SK-N-SH (cell line): ENCODE data around the gene NDOR1. TPM values are rescaled to one million over a fixed set of nuclear protein-coding genes. Genes with fewer than 3 reads are reported as not detected.

Source experiments
- CTCF ChIA-PET: fragments of 300-600, 350-600 bp; formaldehyde crosslinking; extraction: SDS; loops from one replicate; lab custom pipeline; 2021; lab: Yijun Ruan, JAX
- POLR2A ChIA-PET: fragments of 350-600 bp; sonication (Branson Sonifier 250); formaldehyde crosslinking; extraction: SDS; loops from one replicate; lab custom pipeline; 2020; ENCODE audit warnings: antibody characterized with exemption, inconsistent platforms; lab: Yijun Ruan, JAX
- DNase-seq: peaks from one replicate; pipeline ENCODE4 v3.0.0; 2012
- H2AFZ ChIP-seq: fragments of 200-600 bp; sonication (generic); 2 replicates; pipeline ENCODE4 v1.8.1; 2016; ENCODE audit warnings: antibody characterized with exemption, mild to moderate bottlenecking, low read depth
- H3F3A ChIP-seq: fragments of 200-600 bp; sonication (generic); replicated peaks from 2 replicates; pipeline ENCODE3; 2016; ENCODE audit warnings: antibody characterized with exemption, mild to moderate bottlenecking; ENCODE audit not compliant: insufficient read depth
- H3K27ac ChIP-seq, 2 experiments: fragments of 200-500 bp in 1 of 2; fragments of 200-600 bp in 1 of 2; sonication (Bioruptor generic) in 1 of 2; sonication (generic), shearing (Covaris generic) in 1 of 2; 2 replicates each; pipeline versions ENCODE4 v1.5.1 to v1.6.1; 2014 to 2016; ENCODE audit warnings: low read depth in 2 of 2, inconsistent platforms in 1 of 2, low read length in 1 of 2, mild to moderate bottlenecking in 1 of 2, mixed read lengths in 1 of 2
- H3K27me3 ChIP-seq: fragments of 200-600 bp; sonication (generic), shearing (Covaris generic); 2 replicates; pipeline ENCODE4 v1.6.1; 2016; ENCODE audit warnings: mixed run types; ENCODE audit not compliant: insufficient read depth
- H3K36me3 ChIP-seq, 2 experiments: fragments of 200-500 bp in 1 of 2; fragments of 200-600 bp in 1 of 2; sonication (Bioruptor generic) in 1 of 2; sonication (generic) in 1 of 2; replicated peaks in 1 of 2; 2 replicates each; pipeline versions ENCODE3 to v1.5.1; 2014 to 2016; ENCODE audit warnings: low read length in 1 of 2, mild to moderate bottlenecking in 1 of 2; ENCODE audit not compliant: insufficient read depth in 2 of 2, control insufficient read depth in 1 of 2
- H3K4me1 ChIP-seq, 2 experiments: fragments of 200-500 bp in 1 of 2; fragments of 200-600 bp in 1 of 2; sonication (Bioruptor generic) in 1 of 2; sonication (generic), shearing (Covaris generic) in 1 of 2; 2 replicates each; pipeline versions ENCODE4 v1.5.1 to v1.6.1; 2014 to 2016; ENCODE audit warnings: low read depth in 1 of 2, low read length in 1 of 2, mixed run types in 1 of 2; ENCODE audit not compliant: insufficient read depth in 2 of 2, control insufficient read depth in 1 of 2
- H3K4me2 ChIP-seq: fragments of 200-600 bp; sonication (generic), shearing (Covaris generic); 2 replicates; pipeline ENCODE4 v1.6.1; 2017; ENCODE audit warnings: mixed run types
- H3K4me3 ChIP-seq, 2 experiments: fragments of 200-500 bp in 1 of 2; fragments of 200-600 bp in 1 of 2; sonication (Bioruptor generic) in 1 of 2; sonication (generic), shearing (Covaris generic) in 1 of 2; 2 replicates each; pipeline versions ENCODE4 v1.5.1 to v1.8.1; 2014 to 2016; ENCODE audit warnings: low read depth in 2 of 2, inconsistent platforms in 1 of 2, low read length in 1 of 2, mild to moderate bottlenecking in 1 of 2, mixed read lengths in 1 of 2, moderate library complexity in 1 of 2
- H3K79me2 ChIP-seq: fragments of 200-600 bp; sonication (generic); 2 replicates; pipeline ENCODE4 v1.8.1; 2017; ENCODE audit warnings: mild to moderate bottlenecking; ENCODE audit not compliant: insufficient read depth
- H3K9ac ChIP-seq: fragments of 200-600 bp; sonication (generic); 2 replicates; pipeline ENCODE4 v1.6.1; 2017; ENCODE audit warnings: mixed run types
- H3K9me2 ChIP-seq: fragments of 200-600 bp; sonication (generic); 2 replicates; pipeline ENCODE4 v1.6.1; 2017; ENCODE audit warnings: mixed run types
- H3K9me3 ChIP-seq: fragments of 200-600 bp; sonication (generic); 2 replicates; pipeline ENCODE4 v1.6.1; 2017; ENCODE audit warnings: mixed run types, mild to moderate bottlenecking, moderate library complexity
- H4K20me1 ChIP-seq: fragments of 200-600 bp; sonication (generic); 2 replicates; pipeline ENCODE4 v1.6.1; 2017; ENCODE audit warnings: mild to moderate bottlenecking, mixed run types; ENCODE audit not compliant: insufficient read depth
- CTCF ChIP-seq: fragments of 200-600 bp; sonication (generic); IDR thresholded peaks from 2 replicates; pipeline ENCODE4 v1.6.1; 2017; ENCODE audit warnings: antibody characterized with exemption, mild to moderate bottlenecking, moderate library complexity
- EP300 ChIP-seq, 2 experiments: IDR thresholded peaks; 2 replicates each; pipeline versions ENCODE4 v1.4.0 to v1.6.1; 2012; ENCODE audit warnings: borderline replicate concordance in 1 of 2, low read depth in 1 of 2, low read length in 1 of 2
- FOSL2 ChIP-seq: IDR thresholded peaks from 2 replicates; pipeline ENCODE4 v1.4.0; 2012; ENCODE audit warnings: low read depth, mild to moderate bottlenecking, moderate library complexity, borderline replicate concordance
- FOXJ3 ChIP-seq: sonication (generic); formaldehyde crosslinking; IDR thresholded peaks from 2 replicates; pipeline ENCODE4 v1.5.1; 2020; ENCODE audit warnings: mild to moderate bottlenecking, missing genetic modification reagents
- GATA2 ChIP-seq: sonication (generic); formaldehyde crosslinking; IDR thresholded peaks from 2 replicates; pipeline ENCODE4 v1.5.0; 2020; ENCODE audit warnings: mild to moderate bottlenecking, missing genetic modification reagents
- IRF3 ChIP-seq: fragments of 150-350 bp; IDR thresholded peaks from 2 replicates; pipeline ENCODE4 v1.6.1; 2016; ENCODE audit warnings: mild to moderate bottlenecking, low read depth, low read length
- MEF2A ChIP-seq: IDR thresholded peaks from 2 replicates; pipeline ENCODE4 v1.4.0; 2012; ENCODE audit warnings: low read depth, borderline replicate concordance
- MXI1 ChIP-seq: IDR thresholded peaks from 2 replicates; pipeline ENCODE4 v1.6.1; 2012; ENCODE audit warnings: mild to moderate bottlenecking, low read depth, low read length, improper control_type of control experiment
- NFIC ChIP-seq: IDR thresholded peaks from 2 replicates; pipeline ENCODE4 v1.4.0; 2012; ENCODE audit warnings: borderline replicate concordance
- RCOR1 ChIP-seq: fragments of 150-350 bp; IDR thresholded peaks from 2 replicates; pipeline ENCODE4 v1.6.1; 2017; ENCODE audit warnings: antibody characterized with exemption, low read length
- RXRA ChIP-seq: IDR thresholded peaks from 2 replicates; pipeline ENCODE4 v1.4.0; 2012; ENCODE audit warnings: low read depth, mild to moderate bottlenecking, borderline replicate concordance
- SIN3A ChIP-seq: IDR thresholded peaks from 2 replicates; pipeline ENCODE4 v1.6.1; 2012; ENCODE audit warnings: low read depth, mild to moderate bottlenecking, low read length, moderate library complexity, borderline replicate concordance
- SMC3 ChIP-seq: IDR thresholded peaks from 2 replicates; pipeline ENCODE4 v1.6.1; 2012; ENCODE audit warnings: low read depth, low read length, improper control_type of control experiment
- TCF12 ChIP-seq: IDR thresholded peaks from 2 replicates; pipeline ENCODE4 v1.4.0; 2012
- TEAD4 ChIP-seq: IDR thresholded peaks from 2 replicates; pipeline ENCODE4 v1.4.0; 2012; ENCODE audit warnings: mild to moderate bottlenecking, borderline replicate concordance; ENCODE audit not compliant: insufficient read depth
- USF2 ChIP-seq: fragments of 150-350 bp; IDR thresholded peaks from 2 replicates; pipeline ENCODE4 v1.6.1; 2017; ENCODE audit warnings: antibody characterized with exemption, low read length, low read depth, borderline replicate concordance
- YY1 ChIP-seq: IDR thresholded peaks from 2 replicates; pipeline ENCODE4 v1.4.0; 2012; ENCODE audit warnings: low read depth, mild to moderate bottlenecking
- WGBS: methylation state at CpG from one replicate; pipeline ENCODE4 v1.1.6; 2017; ENCODE audit warnings: low lambda C conversion rate; 5-methylcytosine and 5-hydroxymethylcytosine counted together
- polyA plus RNA-seq, 3 experiments: library from polyadenylated mRNA; depleted of rRNA; stranded (reverse); fragments of >200 nt; gene quantifications; 2 replicates each; pipeline ENCODE4 v1.2.3, GENCODE V29; 2012

Gene NDOR1
- polyA plus RNA-seq, 1 of the 3 experiments (the other 2 are of a cell fraction), result 8.6 TPM

- POLR2A ChIA-PET, result interaction anchor here (1.2 kb wide), 1 partner anchor 115 kb away, joined by 3 read pairs; no protein-coding TSS in a partner anchor
- no peaks in the 10 kb centered on the region for H3K9me3 ChIP-seq
- peaks cover 16% of the 10 kb centered on the region for H3F3A ChIP-seq
- H2AFZ ChIP-seq, result no peak overlapping the region
- no peak overlapping the region for H3K9ac ChIP-seq
- H3K79me2 ChIP-seq, result no peaks in the 10 kb centered on the region
- WGBS, result 58% methylated on average over 8 of the region's 31 CpGs
- CTCF ChIA-PET, result interaction anchor here (0.9 to 1.5 kb wide), 3 partner anchors 163 to 195 kb away, joined by 3 to 5 read pairs (median 3); no protein-coding TSS in a partner anchor
- no peaks in the 10 kb centered on the region for H3K27me3 ChIP-seq
- no peaks in the 10 kb centered on the region for H3K36me3 ChIP-seq
- no peaks in the 10 kb centered on the region for H4K20me1 ChIP-seq
- no peaks in the 10 kb centered on the region for H3K9me2 ChIP-seq
- H3K4me3 ChIP-seq, result no peak overlapping the region
- H3K4me2 ChIP-seq, result no peak overlapping the region
- TF ChIP-seq FOSL2 (no peak), MEF2A (no peak), IRF3 (no peak), YY1 (no peak), SMC3 (no peak), FOXJ3 (CRISPR knock-in tag) (no peak), MXI1 (no peak), NFIC (no peak), USF2 (no peak)
- H3K27ac ChIP-seq, result no peak overlapping the region; a peak in 1 of 4 replicates
- H3K4me1 ChIP-seq, result peaks cover 0 to 41% of the 10 kb centered on the region in 2 experiments; a peak in 1 of 4 replicates
- DNase-seq, result no peak
Measured at GRCh38 chr9:137229903-137230704, 24.6 kb downstream of the NDOR1 start.

- 67% methylated on average over 1 of the region's 14 CpGs for WGBS
- no peak within 1 kb of the TSS for H3K9ac ChIP-seq
- TF ChIP-seq RCOR1 (no peak), GATA2 (CRISPR knock-in tag) (no peak), CTCF (no peak), SIN3A (no peak), RXRA (no peak), TCF12 (no peak), FOSL2 (no peak), SMC3 (no peak), EP300 (IDR thresholded peaks at IDR 0.05; ENCODE audit: borderline replicate concordance in 1 of 2, low read depth in 1 of 2, low read length in 1 of 2) (no peak), TEAD4 (no peak)
- peaks cover 0 to 35% of the 10 kb centered on the region in 2 experiments; a peak in 1 of 4 replicates for H3K4me1 ChIP-seq
- DNase-seq, result no peak
- H3F3A ChIP-seq, result peaks cover 15% of the 10 kb centered on the region
- no peaks in the 10 kb centered on the region for H3K27me3 ChIP-seq
- no peaks in the 10 kb centered on the region for H3K79me2 ChIP-seq
- no peak within 1 kb of the TSS for H2AFZ ChIP-seq
- no peak within 1 kb of the TSS for H3K4me3 ChIP-seq
- H3K9me3 ChIP-seq, result no peaks in the 10 kb centered on the region
- no peaks in the 10 kb centered on the region for H4K20me1 ChIP-seq
- no peak within 1 kb of the TSS for H3K4me2 ChIP-seq
- H3K9me2 ChIP-seq, result no peaks in the 10 kb centered on the region
- no peaks in the 10 kb centered on the region for H3K36me3 ChIP-seq
- ChIA-PET CTCF (interaction anchor here (1.1 to 1.5 kb wide), 2 partner anchors 164 to 196 kb away, joined by 3 to 5 read pairs; no protein-coding TSS in a partner anchor), POLR2A (no interaction called here)
- no peak within 1 kb of the TSS; a peak in 1 of 4 replicates for H3K27ac ChIP-seq
Measured at GRCh38 chr9:137230705-137231371, 25.3 kb downstream of the NDOR1 start, which contains the start of gene SLC34A3. TSS of gene SLC34A3 (plus strand) at chr9:137230901. CDS start at chr9:137231703, 802 bp downstream.
